ENCODE data around the gene PERCC1. TPM values are rescaled to one million over a fixed set of nuclear protein-coding genes. Genes with fewer than 3 reads are reported as not detected.

PERCC1 gene
- total RNA-seq, 1 experiment from 2014 or later: not detected

- TF ChIP-seq NR1H2 (CRISPR knock-in tag; IDR thresholded peaks at IDR 0.05) (no peak), CBFB (CRISPR knock-in tag; IDR thresholded peaks at IDR 0.05; ENCODE audit: low read depth) (no peak)
Observed at GRCh38 chr16:1433756-1434155, 2.9 kb downstream of the PERCC1 start (continued).

GRCh38 chr16:1434644-1435592 lies 4.0 kb downstream of the PERCC1 start:
- no peak for TF ChIP-seq ELF4 (CRISPR knock-in tag; IDR thresholded peaks at IDR 0.05; ENCODE audit: low read depth)
- no peak for TF ChIP-seq ZNF281 (CRISPR knock-in tag; IDR thresholded peaks at IDR 0.05)
- no peak for TF ChIP-seq NR1H2 (CRISPR knock-in tag; IDR thresholded peaks at IDR 0.05)
- TF ChIP-seq NR3C1 (CRISPR knock-in tag; conservative IDR thresholded peaks at IDR 0.05; ENCODE audit: low read depth): no peak
- TF ChIP-seq USF1 (CRISPR knock-in tag; IDR thresholded peaks at IDR 0.05): no peak
- TF ChIP-seq SMAD4 (CRISPR knock-in tag; IDR thresholded peaks at IDR 0.05): no peak
- TF ChIP-seq HMGXB4 (CRISPR knock-in tag; IDR thresholded peaks at IDR 0.05): no peak
- no peak for TF ChIP-seq OVOL2 (CRISPR knock-in tag; IDR thresholded peaks at IDR 0.05; ENCODE audit: borderline replicate concordance)
- TF ChIP-seq CREM (CRISPR knock-in tag; IDR thresholded peaks at IDR 0.05): no peak
- no peak for TF ChIP-seq FOXP4 (CRISPR knock-in tag; IDR thresholded peaks at IDR 0.05)
- no peak for TF ChIP-seq STAT6 (CRISPR knock-in tag; conservative IDR thresholded peaks at IDR 0.05; ENCODE audit: low read depth)
- no peak for TF ChIP-seq ATF3 (CRISPR knock-in tag; conservative IDR thresholded peaks at IDR 0.05)
- no peak for TF ChIP-seq FOXJ3 (CRISPR knock-in tag; IDR thresholded peaks at IDR 0.05; ENCODE audit: borderline replicate concordance)
- ATAC-seq (no peak), DNase-seq (ENCODE audit: low spot score) (no peak)
- Mint-ChIP-seq H3K27me3 (ENCODE audit: low read depth) (no peaks in the 10 kb centered on the region), H3K4me3 (no peak overlapping the region), H3K36me3 (no peaks in the 10 kb centered on the region), H3K27ac (no peak overlapping the region), H3K9me3 (no peaks in the 10 kb centered on the region), H3K4me1 (no peaks in the 10 kb centered on the region)
- POLR2A ChIA-PET: no interaction called here
- CTCF ChIA-PET: no interaction called here
